HepG2 (cell line): ENCODE data around the gene SMARCD1. TPM values are rescaled to one million over a fixed set of nuclear protein-coding genes. Genes with fewer than 3 reads are reported as not detected.

ENCODE experiments used
- ASH2L ChIP-seq: fragments of 300-600, 200-600 bp; sonication (generic); IDR thresholded peaks from 2 replicates; pipeline ENCODE4 v1.7.0; 2017; ENCODE audit warnings: low read depth, mild to moderate bottlenecking, moderate library complexity, mixed read lengths, low read length; ENCODE audit not compliant: insufficient read length
- FOXA3 ChIP-seq: IDR thresholded peaks from 2 replicates; pipeline ENCODE4 v1.6.1; 2016; ENCODE audit warnings: missing genetic modification reagents, missing compliant biosample characterization
- FOXK1 ChIP-seq: sonication (generic); formaldehyde crosslinking; IDR thresholded peaks from 2 replicates; pipeline ENCODE4 v1.4.0; 2020; ENCODE audit warnings: low read depth, missing genetic modification reagents, borderline replicate concordance
- HNRNPL ChIP-seq: fragments of 200-400 bp; formaldehyde crosslinking; IDR thresholded peaks from 2 replicates; pipeline ENCODE4 v1.6.1; 2017; ENCODE audit warnings: mild to moderate bottlenecking, low read depth, low read length
- KLF15 ChIP-seq: sonication (generic); formaldehyde crosslinking; IDR thresholded peaks from 2 replicates; pipeline ENCODE4 v1.8.1; 2023; ENCODE audit warnings: borderline replicate concordance, mild to moderate bottlenecking, inconsistent platforms, missing genetic modification reagents, mixed read lengths
- MLX ChIP-seq: IDR thresholded peaks from 2 replicates; pipeline ENCODE4 v1.6.1; 2016
- MXI1 ChIP-seq: IDR thresholded peaks from 3 replicates; pipeline ENCODE4 v1.6.1; 2012; ENCODE audit warnings: low read depth, low read length, inconsistent platforms, borderline replicate concordance
- NFAT5 ChIP-seq: sonication (generic); formaldehyde crosslinking; IDR thresholded peaks from 2 replicates; pipeline ENCODE4 v1.4.0; 2020; ENCODE audit warnings: missing genetic modification reagents
- NONO ChIP-seq, 2 experiments: fragments of 450-650 bp in 1 of 2; sonication (generic) in 1 of 2; formaldehyde crosslinking in 1 of 2; IDR thresholded peaks in 1 of 2; conservative IDR thresholded peaks in 1 of 2; 2 replicates each; pipeline versions ENCODE4 v1.6.1 to v1.8.0; 2017 to 2022; ENCODE audit warnings: mild to moderate bottlenecking in 1 of 2, missing genetic modification reagents in 1 of 2, moderate library complexity in 1 of 2
- NR2C2 ChIP-seq: sonication (generic); formaldehyde crosslinking; IDR thresholded peaks from 2 replicates; pipeline ENCODE4 v1.4.0; 2020; ENCODE audit warnings: missing genetic modification reagents, mild to moderate bottlenecking, moderate library complexity, borderline replicate concordance
- PPARG ChIP-seq: conservative IDR thresholded peaks from 2 replicates; pipeline ENCODE4 v1.6.1; 2016; ENCODE audit warnings: missing biosample characterization, missing genetic modification reagents
- SAP130 ChIP-seq: IDR thresholded peaks from 2 replicates; pipeline ENCODE4 v1.6.1; 2016; ENCODE audit warnings: low read depth
- TOPORS ChIP-seq: sonication (generic); formaldehyde crosslinking; IDR thresholded peaks from 2 replicates; pipeline ENCODE4 v1.8.0; 2023; ENCODE audit warnings: mild to moderate bottlenecking, missing genetic modification reagents
- ZKSCAN1 ChIP-seq: fragments of 150-350 bp; IDR thresholded peaks from 2 replicates; pipeline ENCODE4 v1.6.1; 2014; ENCODE audit warnings: low read length
- ZKSCAN5 ChIP-seq: sonication (generic); formaldehyde crosslinking; IDR thresholded peaks from 2 replicates; pipeline ENCODE4 v1.5.1; 2020; ENCODE audit warnings: mild to moderate bottlenecking, missing genetic modification reagents
- ZNF124 ChIP-seq: sonication (generic); formaldehyde crosslinking; IDR thresholded peaks from 2 replicates; pipeline ENCODE4 v1.4.0; 2020; ENCODE audit warnings: missing genetic modification reagents
- ZNF138 ChIP-seq: sonication (generic); formaldehyde crosslinking; IDR thresholded peaks from 2 replicates; pipeline ENCODE4 v1.5.0; 2020; ENCODE audit warnings: mild to moderate bottlenecking, low read depth, missing genetic modification reagents
- ZNF501 ChIP-seq: sonication (generic); formaldehyde crosslinking; IDR thresholded peaks from 2 replicates; pipeline ENCODE4 v1.5.1; 2020; ENCODE audit warnings: mild to moderate bottlenecking, moderate library complexity, missing genetic modification reagents
- ZNF780A ChIP-seq: sonication (generic); formaldehyde crosslinking; IDR thresholded peaks from 2 replicates; pipeline ENCODE4 v1.8.0; 2022; ENCODE audit warnings: mild to moderate bottlenecking, missing genetic modification reagents, moderate library complexity
- polyA plus RNA-seq, 8 experiments: library from polyadenylated mRNA; depleted of rRNA in 3 of 8; stranded (reverse) in 7 of 8; unstranded in 1 of 8; fragments of >200 nt; fragmentation: Illumina TruSeq in 4 of 8; extraction: Trizol in 4 of 8; gene quantifications; 2 replicates each; pipeline versions ENCODE4 v1.2.1 to v1.2.3, GENCODE V29; 2011 to 2016; ENCODE audit warnings: low read depth in 4 of 8, missing spikeins in 1 of 8, mixed read lengths in 1 of 8; ENCODE audit not compliant: insufficient read depth in 1 of 8
- total RNA-seq, 5 experiments: library from RNA; depleted of rRNA; stranded (reverse); fragments of >200 nt; fragmentation: Illumina TruSeq; extraction: Trizol; gene quantifications; 2 replicates each; pipeline ENCODE4 v1.2.3, GENCODE V29; 2016; ENCODE audit warnings: low read depth in 1 of 5
- TF ChIP-seq, protein P1 (sequence below): IDR thresholded peaks from 2 replicates; pipeline ENCODE4 v1.6.1; 2016; ENCODE audit warnings: missing compliant biosample characterization, missing genetic modification reagents, borderline replicate concordance
- TF ChIP-seq, protein P2 (sequence below): sonication (generic); formaldehyde crosslinking; IDR thresholded peaks from 2 replicates; pipeline ENCODE4 v1.4.0; 2020; ENCODE audit warnings: missing genetic modification reagents

The SMARCD1 gene
- total and polyA plus RNA-seq, 2 of the 13 experiments (the other 11 are each of a cell fraction or from before 2014, with no cell fraction given) = 51.7 to 54.6 TPM

- TF ChIP-seq, protein P1, sequence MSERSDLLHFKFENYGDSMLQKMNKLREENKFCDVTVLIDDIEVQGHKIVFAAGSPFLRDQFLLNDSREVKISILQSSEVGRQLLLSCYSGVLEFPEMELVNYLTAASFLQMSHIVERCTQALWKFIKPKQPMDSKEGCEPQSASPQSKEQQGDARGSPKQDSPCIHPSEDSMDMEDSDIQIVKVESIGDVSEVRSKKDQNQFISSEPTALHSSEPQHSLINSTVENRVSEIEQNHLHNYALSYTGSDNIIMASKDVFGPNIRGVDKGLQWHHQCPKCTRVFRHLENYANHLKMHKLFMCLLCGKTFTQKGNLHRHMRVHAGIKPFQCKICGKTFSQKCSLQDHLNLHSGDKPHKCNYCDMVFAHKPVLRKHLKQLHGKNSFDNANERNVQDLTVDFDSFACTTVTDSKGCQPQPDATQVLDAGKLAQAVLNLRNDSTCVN (CRISPR knock-in tag) = peak; percentile 76; the same call in 1 of the 2 replicates
- TF ChIP-seq NONO (IDR thresholded peaks at IDR 0.05) (no peak), NONO (CRISPR knock-in tag; conservative IDR thresholded peaks at IDR 0.05) (0 out of 2 replicates have a peak, but pooled peaks have one; percentile 53), ZKSCAN1 (peak; percentile 38; the same call in 1 of the 2 replicates), ZNF124 (no peak), NFAT5 (CRISPR knock-in tag) (no peak), ZNF138 (CRISPR knock-in tag) (no peak), MLX (CRISPR knock-in tag) (peak; percentile 94), HNRNPL (0 out of 2 replicates have a peak, but pooled peaks have one; percentile 39), NR2C2 (CRISPR knock-in tag) (peak; percentile 18; the same call in 1 of the 2 replicates), TOPORS (CRISPR knock-in tag) (no peak), PPARG (CRISPR knock-in tag) (peak; percentile 40; the same call in 1 of the 2 replicates), MXI1 (peak; percentile 55; the same call in 1 of the 3 replicates), KLF15 (no peak), SAP130 (peak; percentile 55; the same call in 1 of the 2 replicates), ZNF501 (CRISPR knock-in tag) (no peak), FOXK1 (CRISPR knock-in tag) (0 out of 2 replicates have a peak, but pooled peaks have one; percentile 15), ZKSCAN5 (CRISPR knock-in tag) (no peak), FOXA3 (CRISPR knock-in tag) (0 out of 2 replicates have a peak, but pooled peaks have one; percentile 11), ASH2L (peak; percentile 6), ZNF780A (CRISPR knock-in tag) (no peak)
- TF ChIP-seq, protein P2, sequence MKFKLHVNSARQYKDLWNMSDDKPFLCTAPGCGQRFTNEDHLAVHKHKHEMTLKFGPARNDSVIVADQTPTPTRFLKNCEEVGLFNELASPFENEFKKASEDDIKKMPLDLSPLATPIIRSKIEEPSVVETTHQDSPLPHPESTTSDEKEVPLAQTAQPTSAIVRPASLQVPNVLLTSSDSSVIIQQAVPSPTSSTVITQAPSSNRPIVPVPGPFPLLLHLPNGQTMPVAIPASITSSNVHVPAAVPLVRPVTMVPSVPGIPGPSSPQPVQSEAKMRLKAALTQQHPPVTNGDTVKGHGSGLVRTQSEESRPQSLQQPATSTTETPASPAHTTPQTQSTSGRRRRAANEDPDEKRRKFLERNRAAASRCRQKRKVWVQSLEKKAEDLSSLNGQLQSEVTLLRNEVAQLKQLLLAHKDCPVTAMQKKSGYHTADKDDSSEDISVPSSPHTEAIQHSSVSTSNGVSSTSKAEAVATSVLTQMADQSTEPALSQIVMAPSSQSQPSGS = peak; percentile 50; the same call in 1 of the 2 replicates
Measured at GRCh38 chr12:50102646-50103309, 17.6 kb downstream of the SMARCD1 start (continued).
